WTC11 (cell line): ENCODE results near the gene TMEM88. TPM values are rescaled to one million over a fixed set of nuclear protein-coding genes. Genes with fewer than 3 reads are reported as not detected.

ENCODE experiments used
- ATAC-seq: fragments of 200-7000 bp; cut with Tn5 transposase; 2 replicates; pipeline ENCODE4 v1.10.0; 2021; ENCODE audit warnings: mild to moderate bottlenecking, moderate library complexity
- CTCF ChIA-PET: fragments of 300-600 bp; sonication (Branson Sonifier 250); formaldehyde crosslinking; loops from one replicate; lab custom pipeline; 2021; ENCODE audit warnings: antibody characterized with exemption; lab: Charles Lee
- POLR2A ChIA-PET: fragments of 350-600 bp; sonication (Branson Sonifier 250); formaldehyde crosslinking; loops from one replicate; lab custom pipeline; 2021; ENCODE audit warnings: antibody characterized with exemption; lab: Charles Lee
- DNase-seq: peaks from one replicate; pipeline ENCODE4 v3.0.0; 2021; ENCODE audit warnings: low spot score
- H3K27ac Mint-ChIP-seq: 2 replicates; pipeline ENCODE4 v1.8.0; 2021; ENCODE audit warnings: mixed read lengths
- H3K27me3 Mint-ChIP-seq: 2 replicates; pipeline ENCODE4 v1.8.0; 2021; ENCODE audit warnings: low read depth, mild to moderate bottlenecking, moderate library complexity, mixed read lengths
- H3K36me3 Mint-ChIP-seq: 2 replicates; pipeline ENCODE4 v1.8.0; 2021; ENCODE audit warnings: mixed read lengths
- H3K4me1 Mint-ChIP-seq: 2 replicates; pipeline ENCODE4 v1.8.0; 2022; ENCODE audit warnings: mixed read lengths
- H3K4me3 Mint-ChIP-seq: 2 replicates; pipeline ENCODE4 v1.8.0; 2021; ENCODE audit warnings: mild to moderate bottlenecking, moderate library complexity, mixed read lengths
- H3K9me3 Mint-ChIP-seq: 2 replicates; pipeline ENCODE4 v1.8.0; 2021; ENCODE audit warnings: mixed read lengths
- AFF4 ChIP-seq: sonication (generic); formaldehyde crosslinking; IDR thresholded peaks from 2 replicates; pipeline ENCODE4 v1.8.1; 2023; ENCODE audit warnings: mild to moderate bottlenecking, missing genetic modification reagents, borderline replicate concordance
- ATF3 ChIP-seq: sonication (generic); formaldehyde crosslinking; conservative IDR thresholded peaks from 2 replicates; pipeline ENCODE4 v1.8.1; 2022; ENCODE audit warnings: mild to moderate bottlenecking, missing genetic modification reagents
- CREM ChIP-seq: sonication (generic); formaldehyde crosslinking; IDR thresholded peaks from 2 replicates; pipeline ENCODE4 v1.8.1; 2022; ENCODE audit warnings: mild to moderate bottlenecking, missing genetic modification reagents, moderate library complexity
- FOXP1 ChIP-seq: sonication (generic); formaldehyde crosslinking; IDR thresholded peaks from 2 replicates; pipeline ENCODE4 v1.8.0; 2022; ENCODE audit warnings: missing genetic modification reagents, mild to moderate bottlenecking, moderate library complexity, borderline replicate concordance
- GABPB1 ChIP-seq: sonication (generic); formaldehyde crosslinking; IDR thresholded peaks from 2 replicates; pipeline ENCODE4 v1.8.1; 2023; ENCODE audit warnings: mild to moderate bottlenecking, missing genetic modification reagents
- JUN ChIP-seq: sonication (generic); formaldehyde crosslinking; IDR thresholded peaks from 2 replicates; pipeline ENCODE4 v1.8.0; 2023; ENCODE audit warnings: mild to moderate bottlenecking, missing genetic modification reagents
- MAX ChIP-seq: sonication (generic); formaldehyde crosslinking; IDR thresholded peaks from 2 replicates; pipeline ENCODE4 v1.8.0; 2022; ENCODE audit warnings: mild to moderate bottlenecking, missing genetic modification reagents
- MYBL2 ChIP-seq: sonication (generic); formaldehyde crosslinking; IDR thresholded peaks from 2 replicates; pipeline ENCODE4 v1.8.1; 2023; ENCODE audit warnings: mild to moderate bottlenecking, moderate library complexity, missing genetic modification reagents
- NFE2L1 ChIP-seq: sonication (generic); formaldehyde crosslinking; IDR thresholded peaks from 2 replicates; pipeline ENCODE4 v1.8.1; 2023; ENCODE audit warnings: missing genetic modification reagents
- NR1H2 ChIP-seq: sonication (generic); formaldehyde crosslinking; IDR thresholded peaks from 2 replicates; pipeline ENCODE4 v1.9.0; 2021; ENCODE audit warnings: mild to moderate bottlenecking, moderate library complexity, missing genetic modification reagents
- OVOL2 ChIP-seq: fragments of 250-450 bp; sonication (Bioruptor Pico); IDR thresholded peaks from 2 replicates; pipeline ENCODE4 v1.9.0; 2021; ENCODE audit warnings: mild to moderate bottlenecking, borderline replicate concordance
- PRDM15 ChIP-seq: sonication (generic); formaldehyde crosslinking; IDR thresholded peaks from 2 replicates; pipeline ENCODE4 v1.8.0; 2022; ENCODE audit warnings: missing genetic modification reagents
- RELA ChIP-seq: sonication (generic); formaldehyde crosslinking; IDR thresholded peaks from 2 replicates; pipeline ENCODE4 v1.8.1; 2022; ENCODE audit warnings: missing genetic modification reagents, mild to moderate bottlenecking, borderline replicate concordance
- TCF7 ChIP-seq: sonication (generic); formaldehyde crosslinking; IDR thresholded peaks from 2 replicates; pipeline ENCODE4 v1.8.0; 2022; ENCODE audit warnings: mild to moderate bottlenecking, low read depth, missing genetic modification reagents, moderate library complexity
- TEAD4 ChIP-seq: sonication (generic); formaldehyde crosslinking; IDR thresholded peaks from 2 replicates; pipeline ENCODE4 v1.8.0; 2022; ENCODE audit warnings: mild to moderate bottlenecking, missing genetic modification reagents
- TP53 ChIP-seq: sonication (generic); formaldehyde crosslinking; IDR thresholded peaks from 2 replicates; pipeline ENCODE4 v1.8.1; 2023; ENCODE audit warnings: mild to moderate bottlenecking, missing genetic modification reagents
- ZNF532 ChIP-seq: fragments of 250-450 bp; sonication (Bioruptor Pico); IDR thresholded peaks from 2 replicates; pipeline ENCODE4 v1.9.0; 2021; ENCODE audit warnings: mild to moderate bottlenecking, borderline replicate concordance
- ZSCAN18 ChIP-seq: fragments of 250-450 bp; sonication (Bioruptor Pico); IDR thresholded peaks from 2 replicates; pipeline ENCODE4 v2.1.2; 2022; ENCODE audit warnings: mild to moderate bottlenecking, moderate library complexity
- total RNA-seq: library from RNA; stranded (reverse); gene quantifications from 3 replicates; pipeline ENCODE4 v1.2.3, GENCODE V29; 2021

The TMEM88 gene
- total RNA-seq, 1 experiment from 2014 or later = 2.9 TPM

GRCh38 chr17:7878234-7878633 is 23.4 kb downstream of the TMEM88 start (continued):
- no peak for TF ChIP-seq ZSCAN18 (CRISPR knock-in tag)
- TF ChIP-seq RELA = no peak
- TF ChIP-seq PRDM15 (CRISPR knock-in tag) = no peak

GRCh38 chr17:7880076-7880868 is 25.4 kb downstream of the TMEM88 start:
- ATAC-seq = no peak
- no peaks in the 10 kb centered on the region for H3K36me3 Mint-ChIP-seq

More at GRCh38 chr17:7880076-7880868, 25.4 kb downstream of the TMEM88 start:
- Mint-ChIP-seq H3K4me1 (peaks cover 2% of the 10 kb centered on the region; the same call in 1 of the 2 replicates), H3K9me3 (no peaks in the 10 kb centered on the region), H3K4me3 (no peak overlapping the region), H3K27me3 (no peaks in the 10 kb centered on the region), H3K27ac (no peak overlapping the region)
- ChIA-PET CTCF (no interaction called here), POLR2A (no interaction called here)
- no peak for DNase-seq
- TF ChIP-seq MYBL2 (no peak), FOXP1 (CRISPR knock-in tag) (no peak), TP53 (no peak), MAX (CRISPR knock-in tag) (no peak), JUN (CRISPR knock-in tag) (no peak), OVOL2 (CRISPR knock-in tag) (no peak), TCF7 (CRISPR knock-in tag) (no peak), AFF4 (CRISPR knock-in tag) (no peak), NFE2L1 (CRISPR knock-in tag) (no peak), GABPB1 (CRISPR knock-in tag) (no peak), NR1H2 (CRISPR knock-in tag) (no peak), CREM (no peak), TEAD4 (CRISPR knock-in tag) (no peak), ZNF532 (CRISPR knock-in tag) (no peak), ATF3 (no peak)
